Endodermal cell (in vitro differentiated cells): ENCODE results near the gene TNK2. TPM values are rescaled to one million over a fixed set of nuclear protein-coding genes. Genes with fewer than 3 reads are reported as not detected.
"Not testable (repeated sequence)": the region's sequence is repeated elsewhere in the genome, so short reads cannot be mapped to it uniquely, and the experiment has no call there.

Source experiments
- DNase-seq: peaks from one replicate; pipeline ENCODE4 v3.0.0-alpha.2; 2017
- H3K27ac ChIP-seq: 2 replicates; pipeline ENCODE4 v1.5.1; 2013; ENCODE audit warnings: mild to moderate bottlenecking, low read depth, low read length, moderate library complexity
- H3K27me3 ChIP-seq: 2 replicates; pipeline ENCODE4 v1.6.1; 2013; ENCODE audit warnings: mild to moderate bottlenecking, low read length, moderate library complexity; ENCODE audit not compliant: insufficient read depth, control insufficient read depth, poor library complexity, severe bottlenecking
- H3K36me3 ChIP-seq: 2 replicates; pipeline ENCODE4 v1.7.0; 2013; ENCODE audit warnings: mild to moderate bottlenecking, low read length, moderate library complexity; ENCODE audit not compliant: control insufficient read depth, insufficient read depth
- H3K4me1 ChIP-seq: one replicate; pipeline ENCODE4 v1.7.0; 2013; ENCODE audit warnings: low read length; ENCODE audit not compliant: control insufficient read depth, insufficient read depth
- H3K4me3 ChIP-seq: 2 replicates; pipeline ENCODE4 v1.5.1; 2013; ENCODE audit warnings: mild to moderate bottlenecking, low read length, moderate library complexity
- H3K9ac ChIP-seq: 2 replicates; pipeline ENCODE4 v1.6.1; 2013; ENCODE audit warnings: mild to moderate bottlenecking, low read length, moderate library complexity; ENCODE audit not compliant: poor library complexity, severe bottlenecking; ENCODE audit errors: extremely low read depth
- H3K9me3 ChIP-seq: 2 replicates; pipeline ENCODE4 v1.6.1; 2013; ENCODE audit warnings: mild to moderate bottlenecking, low read length, moderate library complexity; ENCODE audit not compliant: control insufficient read depth
- H3K27ac Mint-ChIP-seq: 2 replicates; pipeline ENCODE4 v1.8.0; 2020; ENCODE audit warnings: mixed read lengths
- H3K27me3 Mint-ChIP-seq: 2 replicates; pipeline ENCODE4 v1.8.0; 2021; ENCODE audit warnings: mild to moderate bottlenecking, mixed read lengths; ENCODE audit not compliant: insufficient read depth
- H3K36me3 Mint-ChIP-seq: 2 replicates; pipeline ENCODE4 v1.8.0; 2020; ENCODE audit warnings: low read depth, mixed read lengths
- H3K4me1 Mint-ChIP-seq: 2 replicates; pipeline ENCODE4 v1.8.0; 2020; ENCODE audit warnings: mixed read lengths
- H3K4me3 Mint-ChIP-seq: 2 replicates; pipeline ENCODE4 v1.8.0; 2020; ENCODE audit warnings: mild to moderate bottlenecking, moderate library complexity, mixed read lengths
- H3K9me3 Mint-ChIP-seq: 2 replicates; pipeline ENCODE4 v1.8.0; 2020; ENCODE audit warnings: mild to moderate bottlenecking, mixed read lengths
- CTCF ChIP-seq: fragments of 200-600 bp; sonication (generic); conservative IDR thresholded peaks from 2 replicates; pipeline ENCODE4 v1.5.0; 2021; ENCODE audit warnings: antibody characterized with exemption, mild to moderate bottlenecking
- WGBS, 2 experiments: methylation state at CpG; one replicate each; pipeline versions ENCODE4 v1.1.5 to v1.1.7; 2013; ENCODE audit warnings: missing lambda C conversion rate in 2 of 2, mixed read lengths in 1 of 2; ENCODE audit not compliant: insufficient coverage in 1 of 2, insufficient read length in 1 of 2; 5-methylcytosine and 5-hydroxymethylcytosine counted together
- total RNA-seq, 2 donors: library from RNA; stranded (reverse); fragmentation: NEBNext Ultra II Directional in 1 of 2; extraction: Animal tissue kit (Norgen Biotek cat#: 25700) in 1 of 2; gene quantifications; 2 replicates in 1 of 2; 3 replicates in 1 of 2; pipeline ENCODE4 v1.2.1, GENCODE V29; 2021

TNK2 gene
- total RNA-seq, 2 donors from 2014 or later: 53.2 to 85.7 TPM

GRCh38 chr3:195940806-195941205 is 32.5 kb upstream of the TNK2 start:
- peaks cover 15% of the 10 kb centered on the region for H3K36me3 ChIP-seq
- not testable (repeated sequence) for H3K9ac ChIP-seq, H3K4me3 Mint-ChIP-seq, H3K27ac ChIP-seq, DNase-seq, H3K4me3 ChIP-seq, H3K4me1 Mint-ChIP-seq, H3K27me3 ChIP-seq, H3K27me3 Mint-ChIP-seq, H3K27ac Mint-ChIP-seq, H3K4me1 ChIP-seq, H3K9me3 ChIP-seq
- 89 to 94% methylated on average over 7 to 13 of the region's 13 CpGs for WGBS, 2 experiments
- Mint-ChIP-seq H3K9me3 (peaks cover 36% of the 10 kb centered on the region), H3K36me3 (peaks cover 60% of the 10 kb centered on the region)

- H3K27ac Mint-ChIP-seq, H3K27ac ChIP-seq, H3K27me3 Mint-ChIP-seq, H3K9ac ChIP-seq, H3K4me1 Mint-ChIP-seq, H3K4me1 ChIP-seq, H3K4me3 ChIP-seq, H3K4me3 Mint-ChIP-seq, DNase-seq, H3K9me3 ChIP-seq, H3K27me3 ChIP-seq: not testable (repeated sequence)
- Mint-ChIP-seq H3K9me3 (peaks cover 28% of the 10 kb centered on the region), H3K36me3 (peaks cover 51% of the 10 kb centered on the region)
- peaks cover 15% of the 10 kb centered on the region for H3K36me3 ChIP-seq
- 91 to 94% methylated on average over 22 to 28 of the region's 30 CpGs for WGBS, 2 experiments
These were observed 31.4 kb upstream of the TNK2 start for GRCh38 chr3:195939526-195940470.

GRCh38 chr3:195933044-195933430 is 24.7 kb upstream of the TNK2 start:
- H3K9me3 ChIP-seq: peaks cover 21% of the 10 kb centered on the region
- not testable (repeated sequence) for H3K4me3 Mint-ChIP-seq, H3K9ac ChIP-seq, H3K4me1 ChIP-seq, H3K27me3 ChIP-seq, H3K27me3 Mint-ChIP-seq, H3K27ac ChIP-seq, DNase-seq, H3K36me3 ChIP-seq, H3K27ac Mint-ChIP-seq, H3K4me3 ChIP-seq, H3K4me1 Mint-ChIP-seq
- Mint-ChIP-seq H3K9me3 (peaks cover 20% of the 10 kb centered on the region), H3K36me3 (peaks cover 29% of the 10 kb centered on the region)
- 93 to 97% methylated on average over 6 of the region's 6 CpGs for WGBS, 2 experiments

- no peak for DNase-seq
- TF ChIP-seq CTCF: no peak
- H3K27me3 Mint-ChIP-seq: peaks cover 4% of the 10 kb centered on the region
- H3K4me1 ChIP-seq: no peaks in the 10 kb centered on the region
- H3K4me1 Mint-ChIP-seq: peaks cover 8% of the 10 kb centered on the region
- WGBS, 2 experiments: 92 to 100% methylated on average over 2 to 9 of the region's 9 CpGs
- no peak overlapping the region for H3K27ac ChIP-seq
- H3K9ac ChIP-seq: no peak overlapping the region
- peaks cover 20% of the 10 kb centered on the region for H3K9me3 Mint-ChIP-seq
- peaks cover 21% of the 10 kb centered on the region for H3K9me3 ChIP-seq
- H3K27me3 ChIP-seq: no peaks in the 10 kb centered on the region
- H3K36me3 Mint-ChIP-seq: peaks cover 24% of the 10 kb centered on the region
- H3K27ac Mint-ChIP-seq: no peak overlapping the region
- no peak overlapping the region for H3K4me3 ChIP-seq
- no peak overlapping the region for H3K4me3 Mint-ChIP-seq
- H3K36me3 ChIP-seq: peaks cover 8% of the 10 kb centered on the region
These were observed 24.2 kb upstream of the TNK2 start for GRCh38 chr3:195932418-195933043.
